IMR-90 (cell line): Measurements from ENCODE around the gene SPATA18. TPM values are rescaled to one million over a fixed set of nuclear protein-coding genes. Genes with fewer than 3 reads are reported as not detected.

Experiments used
- ATAC-seq: fragments of 200-7000 bp; cut with Tn5 transposase; 2 replicates; pipeline ENCODE4 v1.9.1; 2020; ENCODE audit warnings: low read depth, mild to moderate bottlenecking, moderate library complexity
- BruUV-seq: library from RNA; stranded (reverse); fragments of 400-500 nt; replicated peaks from 2 replicates; lab custom pipeline; 2021; lab: Mats Ljungman, UMichigan
- CTCF ChIA-PET: fragments of 300-600 bp; formaldehyde crosslinking; extraction: SDS; loops from one replicate; lab custom pipeline; 2021; ENCODE audit warnings: antibody characterized with exemption; lab: Yijun Ruan, JAX
- POLR2A ChIA-PET: fragments of 300-600 bp; sonication (Branson Sonifier 250); formaldehyde crosslinking; loops from one replicate; lab custom pipeline; 2022; ENCODE audit warnings: antibody characterized with exemption; ENCODE audit not compliant: unreplicated experiment; lab: Charles Lee
- DNase-seq: peaks from one replicate; pipeline ENCODE4 v3.0.0; 2013
- H2AFZ ChIP-seq: replicated peaks from 2 replicates; pipeline ENCODE3; 2013; ENCODE audit warnings: low read length, mild to moderate bottlenecking; ENCODE audit not compliant: poor library complexity
- H2AK5ac ChIP-seq: 2 replicates; pipeline ENCODE4 v1.6.1; 2013; ENCODE audit warnings: low read depth, low read length, inconsistent platforms
- H2AK9ac ChIP-seq: replicated peaks from 2 replicates; pipeline ENCODE3; 2013; ENCODE audit warnings: mild to moderate bottlenecking, low read depth, low read length, moderate library complexity; ENCODE audit not compliant: poor library complexity
- H2BK120ac ChIP-seq: 2 replicates; pipeline ENCODE4 v1.6.1; 2013; ENCODE audit warnings: low read depth, low read length, inconsistent platforms
- H2BK15ac ChIP-seq: 3 replicates; pipeline ENCODE4 v1.6.1; 2013; ENCODE audit warnings: low read depth, low read length, inconsistent platforms
- H2BK20ac ChIP-seq: 2 replicates; pipeline ENCODE4 v1.6.1; 2013; ENCODE audit warnings: low read depth, mild to moderate bottlenecking, inconsistent platforms, low read length, moderate library complexity
- H2BK5ac ChIP-seq: 2 replicates; pipeline ENCODE4 v1.6.1; 2013; ENCODE audit warnings: mild to moderate bottlenecking, low read depth, low read length, inconsistent platforms; ENCODE audit not compliant: poor library complexity, severe bottlenecking
- H3K14ac ChIP-seq: replicated peaks from 2 replicates; pipeline ENCODE4 v1.6.1; 2013; ENCODE audit warnings: low read depth, low read length, inconsistent platforms
- H3K18ac ChIP-seq: 2 replicates; pipeline ENCODE4 v1.6.1; 2013; ENCODE audit warnings: low read depth, low read length, control low read depth
- H3K23ac ChIP-seq: 2 replicates; pipeline ENCODE4 v1.6.1; 2013; ENCODE audit warnings: low read depth, low read length, inconsistent platforms
- H3K27ac ChIP-seq: 2 replicates; pipeline ENCODE4 v1.5.1; 2013; ENCODE audit warnings: mild to moderate bottlenecking, control low read depth, low read length; ENCODE audit not compliant: insufficient read depth
- H3K27me3 ChIP-seq: 2 replicates; pipeline ENCODE4 v1.6.1; 2013; ENCODE audit warnings: low read length; ENCODE audit not compliant: control insufficient read depth, insufficient read depth
- H3K36me3 ChIP-seq: 2 replicates; pipeline ENCODE4 v1.6.1; 2013; ENCODE audit warnings: low read length, mixed read lengths; ENCODE audit not compliant: control insufficient read depth, insufficient read depth
- H3K4ac ChIP-seq: 2 replicates; pipeline ENCODE4 v1.6.1; 2013; ENCODE audit warnings: low read depth, low read length, inconsistent platforms
- H3K4me1 ChIP-seq: 2 replicates; pipeline ENCODE4 v1.6.1; 2013; ENCODE audit warnings: low read length, mixed read lengths; ENCODE audit not compliant: control insufficient read depth, insufficient read depth
- H3K4me2 ChIP-seq: 2 replicates; pipeline ENCODE4 v1.6.1; 2013; ENCODE audit warnings: low read depth, mild to moderate bottlenecking, control low read depth, low read length, moderate library complexity
- H3K4me3 ChIP-seq: 2 replicates; pipeline ENCODE4 v1.5.1; 2013; ENCODE audit warnings: low read depth, mild to moderate bottlenecking, control low read depth, low read length, moderate library complexity; ENCODE audit not compliant: insufficient read depth
- H3K56ac ChIP-seq: 2 replicates; pipeline ENCODE4 v1.6.1; 2013; ENCODE audit warnings: low read length, inconsistent platforms; ENCODE audit not compliant: insufficient read depth; ENCODE audit errors: extremely low read depth
- H3K79me1 ChIP-seq, 2 experiments: 2 replicates each; pipeline ENCODE4 v1.6.1; 2013; ENCODE audit warnings: low read length in 2 of 2, inconsistent platforms in 1 of 2, low read depth in 1 of 2
- H3K9ac ChIP-seq: 2 replicates; pipeline ENCODE4 v1.6.1; 2013; ENCODE audit warnings: low read depth, low read length, control low read depth
- H3K9me1 ChIP-seq: 2 replicates; pipeline ENCODE4 v1.6.1; 2013; ENCODE audit warnings: low read length, inconsistent platforms; ENCODE audit not compliant: insufficient read depth
- H3K9me3 ChIP-seq: 2 replicates; pipeline ENCODE4 v1.6.1; 2013; ENCODE audit warnings: low read length; ENCODE audit not compliant: control insufficient read depth, insufficient read depth
- H4K20me1 ChIP-seq: 2 replicates; pipeline ENCODE4 v1.6.1; 2013; ENCODE audit warnings: low read length, inconsistent platforms; ENCODE audit not compliant: insufficient read depth
- H4K5ac ChIP-seq: 2 replicates; pipeline ENCODE4 v1.6.1; 2013; ENCODE audit warnings: mild to moderate bottlenecking, low read depth, low read length, control low read depth
- H4K8ac ChIP-seq, 2 experiments: 2 replicates each; pipeline ENCODE4 v1.6.1; 2013; ENCODE audit warnings: low read depth in 2 of 2, low read length in 2 of 2, control low read depth in 1 of 2, inconsistent platforms in 1 of 2
- H4K91ac ChIP-seq: 2 replicates; pipeline ENCODE4 v1.6.1; 2013; ENCODE audit warnings: low read depth, low read length, inconsistent platforms; ENCODE audit not compliant: insufficient read depth
- BHLHE40 ChIP-seq: fragments of 150-350 bp; IDR thresholded peaks from 2 replicates; pipeline ENCODE4 v1.6.1; 2016; ENCODE audit warnings: mild to moderate bottlenecking, low read depth, low read length
- CEBPB ChIP-seq: IDR thresholded peaks from 2 replicates; pipeline ENCODE4 v1.6.1; 2012; ENCODE audit warnings: low read depth, low read length, improper control_type of control experiment
- CTCF ChIP-seq: conservative IDR thresholded peaks from 2 replicates; pipeline ENCODE4 v1.5.1; 2012; ENCODE audit warnings: mild to moderate bottlenecking, low read depth, low read length, improper control_type of control experiment
- ELK1 ChIP-seq: fragments of 150-350 bp; IDR thresholded peaks from 2 replicates; pipeline ENCODE4 v1.6.1; 2016; ENCODE audit warnings: low read depth, mild to moderate bottlenecking, low read length, moderate library complexity, borderline replicate concordance
- FOS ChIP-seq: fragments of 150-350 bp; IDR thresholded peaks from 2 replicates; pipeline ENCODE4 v1.6.1; 2016; ENCODE audit warnings: low read depth, low read length
- MAFK ChIP-seq: IDR thresholded peaks from 2 replicates; pipeline ENCODE4 v1.6.1; 2012; ENCODE audit warnings: low read depth, low read length, improper control_type of control experiment
- MAZ ChIP-seq: IDR thresholded peaks from 2 replicates; pipeline ENCODE4 v1.6.1; 2012; ENCODE audit warnings: low read depth, mild to moderate bottlenecking, low read length, improper control_type of control experiment, moderate library complexity, borderline replicate concordance
- MXI1 ChIP-seq: IDR thresholded peaks from 2 replicates; pipeline ENCODE4 v1.6.1; 2012; ENCODE audit warnings: low read depth, mild to moderate bottlenecking, low read length, moderate library complexity, borderline replicate concordance
- NFE2L2 ChIP-seq: fragments of 150-350 bp; IDR thresholded peaks from 2 replicates; pipeline ENCODE4 v1.6.1; 2016; ENCODE audit warnings: low read depth, mild to moderate bottlenecking, low read length
- RAD21 ChIP-seq: IDR thresholded peaks from 2 replicates; pipeline ENCODE4 v1.6.1; 2012; ENCODE audit warnings: low read length, improper control_type of control experiment
- RCOR1 ChIP-seq: IDR thresholded peaks from 2 replicates; pipeline ENCODE4 v1.6.1; 2012; ENCODE audit warnings: mild to moderate bottlenecking, low read length, improper control_type of control experiment; ENCODE audit not compliant: insufficient replicate concordance
- RFX5 ChIP-seq: IDR thresholded peaks from 2 replicates; pipeline ENCODE4 v1.8.0; 2012; ENCODE audit warnings: low read depth, mild to moderate bottlenecking, low read length, moderate library complexity
- SMC3 ChIP-seq: fragments of 150-350 bp; IDR thresholded peaks from 2 replicates; pipeline ENCODE4 v1.6.1; 2016; ENCODE audit warnings: low read depth, mild to moderate bottlenecking, antibody characterized with exemption, low read length, moderate library complexity
- USF2 ChIP-seq: fragments of 150-350 bp; IDR thresholded peaks from 2 replicates; pipeline ENCODE4 v1.6.1; 2017; ENCODE audit warnings: mild to moderate bottlenecking, antibody characterized with exemption, low read length, low read depth
- WGBS, 2 experiments: methylation state at CpG; one replicate each; pipeline versions ENCODE4 v1.1.5 to v1.1.7; 2013; ENCODE audit warnings: missing lambda C conversion rate in 2 of 2; ENCODE audit not compliant: insufficient read length in 1 of 2; ENCODE audit errors: extremely low coverage in 2 of 2; 5-methylcytosine and 5-hydroxymethylcytosine counted together
- dilution Hi-C: fragments of 300-500 bp; cut with HindIII; formaldehyde crosslinking; loops from one replicate; pipeline ENCODE4 v1.14.3; 2018; ENCODE audit warnings: low sequenced_read_pairs; ENCODE audit not compliant: unreplicated experiment
- in situ Hi-C: fragments of 300-500 bp; cut with MboI; formaldehyde crosslinking; loops from 3 replicates; pipeline ENCODE4 v1.14.3; 2019; ENCODE audit warnings: low sequenced_read_pairs, inconsistent platforms, mixed read lengths
- intact Hi-C: fragments of 100-400 bp; cut with micrococcal nuclease; formaldehyde crosslinking; loops from 2 replicates; pipeline ENCODE4 v1.10.0; 2022
- polyA plus RNA-seq, 3 experiments: library from polyadenylated mRNA; depleted of rRNA; stranded (reverse); fragments of >200 nt; gene quantifications; 2 replicates each; pipeline ENCODE4 v1.2.3, GENCODE V29; 2012; ENCODE audit warnings: low replicate concordance in 1 of 3
- total RNA-seq: library from RNA; depleted of rRNA; stranded (reverse); fragments of >200 nt; gene quantifications from 2 replicates; pipeline ENCODE4 v1.2.3, GENCODE V29; 2012

The SPATA18 gene
- total and polyA plus RNA-seq, 2 of the 4 experiments (the other 2 are of a cell fraction): 3.0 to 4.7 TPM

- no peaks in the 10 kb centered on the region for H3K79me1 ChIP-seq
- intact Hi-C loops (no loop called here), dilution Hi-C loops (no loop called here), in situ Hi-C loops (no loop called here)
- DNase-seq (no peak), ATAC-seq (no peak)
- H2BK120ac ChIP-seq: no peak overlapping the region
- H2BK5ac ChIP-seq: no peak overlapping the region
- POLR2A ChIA-PET: no interaction called here
- no peak overlapping the region for H3K56ac ChIP-seq
- no peak overlapping the region for H4K91ac ChIP-seq
- H3K18ac ChIP-seq: no peak overlapping the region
- H3K9ac ChIP-seq: no peak overlapping the region
- no peaks in the 10 kb centered on the region for H3K4me1 ChIP-seq
- H3K4me2 ChIP-seq: no peak overlapping the region
- no peaks in the 10 kb centered on the region for H3K9me1 ChIP-seq
- no peak for TF ChIP-seq SMC3
- no peak for TF ChIP-seq ELK1
- TF ChIP-seq RCOR1: no peak
- no peak for TF ChIP-seq RFX5
- no peak for TF ChIP-seq FOS
- TF ChIP-seq MAFK: no peak
- no peak for TF ChIP-seq BHLHE40
- no peak for TF ChIP-seq CTCF
- no peak for TF ChIP-seq USF2
- TF ChIP-seq MAZ: no peak
- no peak for TF ChIP-seq CEBPB
- no peak for TF ChIP-seq MXI1
- TF ChIP-seq RAD21: no peak
- no peak for TF ChIP-seq NFE2L2
- H4K20me1 ChIP-seq: no peaks in the 10 kb centered on the region
- H2AFZ ChIP-seq: no peak overlapping the region
- H3K4ac ChIP-seq: no peak overlapping the region
- no peak overlapping the region for H3K14ac ChIP-seq
- H3K27me3 ChIP-seq: peaks cover 2% of the 10 kb centered on the region; the same call in 1 of the 2 replicates
- H3K9me3 ChIP-seq: 0 out of 2 replicates have a peak, but pooled peaks cover 2% of the 10 kb centered on the region
- no CpG with 5 or more reads among the region's 1 CpG for WGBS, 2 experiments
- H2BK20ac ChIP-seq: no peak overlapping the region
- H3K4me3 ChIP-seq: no peak overlapping the region
- no peak overlapping the region for H3K23ac ChIP-seq
- no peak overlapping the region for H4K5ac ChIP-seq
- H3K36me3 ChIP-seq: no peaks in the 10 kb centered on the region
- BruUV-seq: no TSS peak
- no peak overlapping the region for H4K8ac ChIP-seq
- no peak overlapping the region for H2AK5ac ChIP-seq
- no peak overlapping the region for H2AK9ac ChIP-seq
- no peak overlapping the region for H3K27ac ChIP-seq
- no peak overlapping the region for H2BK15ac ChIP-seq
- CTCF ChIA-PET: no interaction called here
These were observed 60.9 kb downstream of the SPATA18 start for GRCh38 chr4:52111995-52112394.
